ENCODE measurements around the gene SLC25A34. TPM values are rescaled to one million over a fixed set of nuclear protein-coding genes. Genes with fewer than 3 reads are reported as not detected.
"Not testable (repeated sequence)": the region's sequence is repeated elsewhere in the genome, so short reads cannot be mapped to it uniquely, and the experiment has no call there.

SLC25A34 gene
- total RNA-seq, 5 donors from 2014 or later (not counting 1 experiment from before 2014, with no cell fraction given): 1.8 to 4.1 (median 2.6) TPM

DNA sequence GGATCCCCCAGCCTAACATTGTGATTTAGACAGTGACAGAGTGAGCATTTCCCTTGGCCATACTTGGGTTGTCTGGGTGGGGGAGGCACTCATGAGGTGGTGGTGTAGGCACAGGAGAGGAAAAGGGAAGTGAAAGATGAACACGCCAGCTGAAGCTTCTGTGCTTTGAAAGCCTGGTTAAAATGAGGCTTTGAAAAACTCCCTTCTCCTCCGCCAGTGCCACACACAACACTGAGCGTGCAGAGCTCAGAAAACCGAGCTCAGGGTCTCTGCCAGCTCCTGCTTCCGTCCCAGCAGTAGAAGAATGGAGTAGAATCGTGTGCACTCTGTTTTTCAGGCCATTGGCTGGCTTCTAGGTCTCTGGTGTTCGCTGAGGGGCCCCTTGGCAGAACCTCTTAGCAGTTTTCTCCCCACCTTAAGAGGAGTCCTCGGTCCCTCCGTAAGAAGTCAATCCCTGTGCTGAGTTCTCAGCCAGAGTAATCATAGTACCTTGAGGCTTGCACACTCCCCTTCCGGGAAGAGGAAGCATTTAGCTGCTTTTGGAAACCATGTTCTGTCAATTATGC is 39.0 kb upstream of the SLC25A34 start:
- no peaks in the 10 kb centered on the region for H3K27me3 Mint-ChIP-seq
- ChIA-PET POLR2A (interaction anchor here (0.6 to 1.0 kb wide), 2 partner anchors 9 to 80 kb away, joined by 3 to 4 read pairs; no protein-coding TSS in a partner anchor), CTCF (interaction anchor here in 1 of 2 donors (0.6 to 1.1 kb wide), 2 partner anchors 8 to 12 kb away, joined by 3 to 5 read pairs; no protein-coding TSS in a partner anchor)
- H3K27ac Mint-ChIP-seq: peak overlapping the region; percentile 97 to 99
- H3K36me3 Mint-ChIP-seq: peaks cover 3% of the 10 kb centered on the region
- H3K4me3 Mint-ChIP-seq: peak overlapping the region; percentile 71 to 79 (median 78)
- H3K9me3 Mint-ChIP-seq: no peaks in the 10 kb centered on the region
- Histone ChIP-seq H3K4me1 (ENCODE audit: control insufficient read depth in 1 of 2, extremely low read depth in 1 of 2, insufficient read depth in 2 of 2, low read length in 2 of 2) (peaks cover 13 to 30% of the 10 kb centered on the region in 2 experiments), H3K4me3 (ENCODE audit: control insufficient read depth in 1 of 2, extremely low read depth in 1 of 2, low read length in 1 of 2) (peak overlapping the region; percentile 32 to 83), H3K27me3 (replicated peaks in 1 of 2; ENCODE audit: control insufficient read depth in 2 of 2, extremely low read depth in 1 of 2, insufficient read depth in 2 of 2, low read length in 1 of 2) (no peaks in the 10 kb centered on the region), H3K27ac (ENCODE audit: low read length) (peak overlapping the region; percentile 66), H3K9me3 (no peaks in the 10 kb centered on the region), H3K36me3 (ENCODE audit: control insufficient read depth in 2 of 2, extremely low read depth in 1 of 2, insufficient read depth in 1 of 2, low read length in 1 of 2) (no peaks in the 10 kb centered on the region)
- ATAC-seq (replicated peaks in 1 of 4) (peak; percentile 82 to 91 (median 86)), DNase-seq (peak in 32 of 35 experiments; percentile 12 to 71 (median 40))
- 16% methylated on average over 6 of the region's 10 CpGs for WGBS (ENCODE audit: insufficient coverage)
- H3K4me1 Mint-ChIP-seq: peaks cover 41 to 51% (median 41%) of the 10 kb centered on the region in 3 donors

GRCh38 chr1:15698201-15698600 is 37.9 kb upstream of the SLC25A34 start:
- Histone ChIP-seq H3K27me3 (replicated peaks in 1 of 2; ENCODE audit: control insufficient read depth in 2 of 2, extremely low read depth in 1 of 2, insufficient read depth in 2 of 2, low read length in 1 of 2) (no peaks in the 10 kb centered on the region), H3K27ac (ENCODE audit: low read length) (peak overlapping the region; percentile 66), H3K36me3 (ENCODE audit: control insufficient read depth in 2 of 2, extremely low read depth in 1 of 2, insufficient read depth in 1 of 2, low read length in 1 of 2) (peaks cover 0 to 4% of the 10 kb centered on the region in 2 donors), H3K4me3 (ENCODE audit: control insufficient read depth in 1 of 2, extremely low read depth in 1 of 2, low read length in 1 of 2) (no peak overlapping the region), H3K9me3 (no peaks in the 10 kb centered on the region), H3K4me1 (ENCODE audit: control insufficient read depth in 1 of 2, extremely low read depth in 1 of 2, insufficient read depth in 2 of 2, low read length in 2 of 2) (peaks cover 13 to 30% of the 10 kb centered on the region in 2 experiments)
- POLR2A ChIA-PET: interaction anchor here in 1 of 2 donors (0.5 kb wide), 1 partner anchor 25 kb away, joined by 3 read pairs; no protein-coding TSS in a partner anchor
- DNase-seq (no peak), ATAC-seq (replicated peaks in 1 of 4) (no peak)
- H3K27ac Mint-ChIP-seq: peak overlapping the region; percentile 77 to 79
- peak overlapping the region in 1 of 3 donors; percentile 79 for H3K4me3 Mint-ChIP-seq
- peaks cover 41 to 48% (median 44%) of the 10 kb centered on the region in 3 donors for H3K4me1 Mint-ChIP-seq
- H3K36me3 Mint-ChIP-seq: no peaks in the 10 kb centered on the region
- no CpG with 5 or more reads among the region's 2 CpGs for WGBS (ENCODE audit: insufficient coverage)
- no peaks in the 10 kb centered on the region for H3K27me3 Mint-ChIP-seq
- CTCF ChIA-PET: interaction anchor here (0.6 to 0.8 kb wide), 2 partner anchors 30 to 136 kb away, joined by 4 read pairs; no protein-coding TSS in a partner anchor
- H3K9me3 Mint-ChIP-seq: no peaks in the 10 kb centered on the region

DNA sequence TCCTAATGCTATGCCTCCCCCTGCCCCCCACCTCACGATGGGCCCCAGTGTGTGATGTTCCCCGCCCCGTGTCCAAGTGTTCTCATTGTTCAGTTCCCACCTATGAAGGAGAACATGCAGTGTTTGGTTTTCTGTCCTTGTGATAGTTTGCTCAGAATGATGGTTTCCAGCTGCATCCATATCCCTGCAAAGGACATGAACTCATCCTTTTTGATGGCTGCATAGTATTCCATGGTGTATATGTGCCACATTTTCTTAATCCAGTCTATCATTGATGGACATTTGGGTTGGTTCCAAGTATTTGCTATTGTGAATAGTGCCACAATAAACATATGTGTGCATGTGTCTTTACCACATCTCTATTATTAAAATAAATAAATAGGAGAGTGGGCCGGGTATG is 36.7 kb upstream of the SLC25A34 start:
- no CpG with 5 or more reads among the region's 4 CpGs for WGBS (ENCODE audit: insufficient coverage)
- DNase-seq; H3K4me3 ChIP-seq (ENCODE audit: control insufficient read depth in 1 of 2, extremely low read depth in 1 of 2, low read length in 1 of 2); H3K27me3 Mint-ChIP-seq; H3K9me3 ChIP-seq; CTCF ChIA-PET; H3K4me3 Mint-ChIP-seq; H3K36me3 Mint-ChIP-seq; H3K36me3 ChIP-seq (ENCODE audit: control insufficient read depth in 2 of 2, extremely low read depth in 1 of 2, insufficient read depth in 1 of 2, low read length in 1 of 2); H3K27ac ChIP-seq (ENCODE audit: low read length); H3K27me3 ChIP-seq (replicated peaks in 1 of 2; ENCODE audit: control insufficient read depth in 2 of 2, extremely low read depth in 1 of 2, insufficient read depth in 2 of 2, low read length in 1 of 2); H3K9me3 Mint-ChIP-seq; ATAC-seq (replicated peaks in 1 of 4): not testable (repeated sequence)
- POLR2A ChIA-PET: interaction anchor here in 1 of 2 donors (0.7 kb wide), 1 partner anchor 162 kb away, joined by 3 read pairs; no protein-coding TSS in a partner anchor
- H3K4me1 Mint-ChIP-seq: peaks cover 43 to 53% (median 50%) of the 10 kb centered on the region in 3 donors
- H3K4me1 ChIP-seq (ENCODE audit: control insufficient read depth in 1 of 2, extremely low read depth in 1 of 2, insufficient read depth in 2 of 2, low read length in 2 of 2): peaks cover 13 to 26% of the 10 kb centered on the region in 2 experiments
- peak overlapping the region; percentile 39 for H3K27ac Mint-ChIP-seq

- peaks cover 9% of the 10 kb centered on the region for H3K36me3 Mint-ChIP-seq
- ATAC-seq (replicated peaks in 1 of 4) (no peak), DNase-seq (no peak)
- ChIA-PET CTCF (no interaction called here), POLR2A (no interaction called here)
- H3K4me1 Mint-ChIP-seq: peaks cover 39 to 55% (median 43%) of the 10 kb centered on the region in 3 donors
- no peaks in the 10 kb centered on the region for H3K27me3 Mint-ChIP-seq
- no peaks in the 10 kb centered on the region for H3K9me3 Mint-ChIP-seq
- Histone ChIP-seq H3K9me3 (no peaks in the 10 kb centered on the region), H3K4me1 (ENCODE audit: control insufficient read depth in 1 of 2, extremely low read depth in 1 of 2, insufficient read depth in 2 of 2, low read length in 2 of 2) (peaks cover 13 to 27% of the 10 kb centered on the region in 2 experiments), H3K36me3 (ENCODE audit: control insufficient read depth in 2 of 2, extremely low read depth in 1 of 2, insufficient read depth in 1 of 2, low read length in 1 of 2) (peaks cover 3 to 9% of the 10 kb centered on the region in 2 donors), H3K4me3 (ENCODE audit: control insufficient read depth in 1 of 2, extremely low read depth in 1 of 2, low read length in 1 of 2) (no peak overlapping the region), H3K27ac (ENCODE audit: low read length) (no peak overlapping the region), H3K27me3 (replicated peaks in 1 of 2; ENCODE audit: control insufficient read depth in 2 of 2, extremely low read depth in 1 of 2, insufficient read depth in 2 of 2, low read length in 1 of 2) (no peaks in the 10 kb centered on the region)
- H3K27ac Mint-ChIP-seq: peak overlapping the region in 1 of 2 donors; percentile 6
- H3K4me3 Mint-ChIP-seq: no peak overlapping the region
- 100% methylated on average over 3 of the region's 6 CpGs for WGBS (ENCODE audit: insufficient coverage)
Measured at GRCh38 chr1:15700508-15700907, 35.5 kb upstream of the SLC25A34 start.

- Mint-ChIP-seq H3K4me1 (peaks cover 35 to 55% (median 41%) of the 10 kb centered on the region in 3 donors), H3K36me3 (peaks cover 11% of the 10 kb centered on the region), H3K27ac (no peak overlapping the region), H3K9me3 (no peaks in the 10 kb centered on the region), H3K27me3 (no peaks in the 10 kb centered on the region), H3K4me3 (no peak overlapping the region)
- Histone ChIP-seq H3K27me3 (replicated peaks in 1 of 2; ENCODE audit: control insufficient read depth in 2 of 2, extremely low read depth in 1 of 2, insufficient read depth in 2 of 2, low read length in 1 of 2) (no peaks in the 10 kb centered on the region), H3K9me3 (no peaks in the 10 kb centered on the region), H3K36me3 (ENCODE audit: control insufficient read depth in 2 of 2, extremely low read depth in 1 of 2, insufficient read depth in 1 of 2, low read length in 1 of 2) (peaks cover 5 to 9% of the 10 kb centered on the region in 2 donors), H3K4me1 (ENCODE audit: control insufficient read depth in 1 of 2, extremely low read depth in 1 of 2, insufficient read depth in 2 of 2, low read length in 2 of 2) (peaks cover 9 to 20% of the 10 kb centered on the region in 2 experiments), H3K27ac (ENCODE audit: low read length) (no peak overlapping the region), H3K4me3 (ENCODE audit: control insufficient read depth in 1 of 2, extremely low read depth in 1 of 2, low read length in 1 of 2) (no peak overlapping the region)
- ChIA-PET CTCF (no interaction called here), POLR2A (interaction anchor here (0.7 kb wide), 2 partner anchors 11 to 114 kb away, joined by 3 read pairs; no protein-coding TSS in a partner anchor)
- WGBS (ENCODE audit: insufficient coverage): 91% methylated on average over 4 of the region's 8 CpGs
- ATAC-seq (replicated peaks in 1 of 4): no peak
- no peak for DNase-seq
Measured at GRCh38 chr1:15701784-15702183, 34.3 kb upstream of the SLC25A34 start.

DNA sequence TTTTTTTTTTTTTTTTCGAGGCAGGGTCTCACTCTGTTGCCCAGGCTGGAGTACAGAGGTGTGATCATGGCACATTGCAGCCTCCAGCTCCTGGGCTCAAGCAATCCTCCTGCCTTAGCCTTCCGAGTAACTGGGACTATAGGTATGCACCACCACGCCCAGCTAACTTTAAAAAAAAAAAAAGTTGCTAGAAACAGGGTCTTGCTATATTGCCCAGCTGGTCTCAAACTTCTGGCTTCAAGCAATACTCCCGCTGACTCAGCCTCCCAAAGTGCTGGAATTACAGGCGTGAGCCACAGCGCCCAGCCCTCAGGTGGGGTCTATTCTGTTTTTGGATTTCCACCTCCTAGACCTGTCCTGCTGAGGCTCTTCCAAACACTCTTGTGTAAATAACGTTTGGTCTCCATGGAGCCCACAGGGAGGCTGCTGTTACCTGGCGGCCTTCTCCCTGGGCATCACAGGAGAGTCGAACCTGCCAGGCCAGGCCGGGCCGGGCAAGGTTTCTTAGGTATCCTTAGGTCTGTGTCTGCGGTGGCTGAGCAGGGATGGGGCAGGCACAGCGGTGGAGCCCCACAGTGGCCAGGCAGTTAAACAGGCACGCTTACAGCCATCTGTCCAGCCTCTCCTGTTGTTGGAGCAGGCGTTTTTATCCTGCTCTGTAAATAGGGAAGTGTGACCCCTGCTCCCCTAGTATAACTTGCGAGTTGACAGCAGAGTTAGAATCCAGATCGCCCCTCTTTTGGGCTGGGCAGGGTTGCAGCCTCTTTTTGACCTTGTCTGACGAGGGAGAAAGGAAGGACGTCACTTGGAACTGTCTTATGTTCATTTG is 33.1 kb upstream of the SLC25A34 start:
- peaks cover 5 to 13% of the 10 kb centered on the region in 2 experiments for H3K4me1 ChIP-seq (ENCODE audit: control insufficient read depth in 1 of 2, extremely low read depth in 1 of 2, insufficient read depth in 2 of 2, low read length in 2 of 2)
- no peaks in the 10 kb centered on the region for H3K27me3 ChIP-seq (replicated peaks in 1 of 2; ENCODE audit: control insufficient read depth in 2 of 2, extremely low read depth in 1 of 2, insufficient read depth in 2 of 2, low read length in 1 of 2)
- H3K36me3 Mint-ChIP-seq: peaks cover 11% of the 10 kb centered on the region
- no peak overlapping the region for H3K4me3 Mint-ChIP-seq
- H3K27ac ChIP-seq (ENCODE audit: low read length): no peak overlapping the region
- H3K4me1 Mint-ChIP-seq: peaks cover 24 to 46% (median 30%) of the 10 kb centered on the region in 3 donors
- no peak for DNase-seq
- ATAC-seq (replicated peaks in 1 of 4): no peak
- H3K9me3 ChIP-seq: no peaks in the 10 kb centered on the region
- POLR2A ChIA-PET: no interaction called here
- H3K27me3 Mint-ChIP-seq: no peaks in the 10 kb centered on the region
- no peak overlapping the region for H3K4me3 ChIP-seq (ENCODE audit: control insufficient read depth in 1 of 2, extremely low read depth in 1 of 2, low read length in 1 of 2)
- 95% methylated on average over 12 of the region's 19 CpGs for WGBS (ENCODE audit: insufficient coverage)
- H3K36me3 ChIP-seq (ENCODE audit: control insufficient read depth in 2 of 2, extremely low read depth in 1 of 2, insufficient read depth in 1 of 2, low read length in 1 of 2): peaks cover 5 to 9% of the 10 kb centered on the region in 2 donors
- no peaks in the 10 kb centered on the region for H3K9me3 Mint-ChIP-seq
- H3K27ac Mint-ChIP-seq: no peak overlapping the region
- CTCF ChIA-PET: no interaction called here
